Frontal cortex (tissue), 4 donors: ENCODE measurements around the gene MOGAT2. TPM values are rescaled to one million over a fixed set of nuclear protein-coding genes. Genes with fewer than 3 reads are reported as not detected.
"Not testable (repeated sequence)": the region's sequence is repeated elsewhere in the genome, so short reads cannot be mapped to it uniquely, and the experiment has no call there.

ENCODE experiments used
- DNase-seq, 2 donors: peaks; one replicate each; pipeline ENCODE4 v3.0.0; 2012; ENCODE audit warnings: low spot score in 2 of 2
- FAIRE-seq: peaks from 2 replicates; lab custom pipeline; 2012; peaks lifted over from hg19 to GRCh38; lab: Jason Lieb, UNC
- total RNA-seq: library from RNA; depleted of rRNA; stranded (reverse); fragments of >200 nt; gene quantifications from one replicate; pipeline ENCODE4 v1.2.3, GENCODE V29; 2014
- donor health status: control.
- donor health status: control.
- donor health status: control.

MOGAT2 gene
- total RNA-seq, result not detected

DNA sequence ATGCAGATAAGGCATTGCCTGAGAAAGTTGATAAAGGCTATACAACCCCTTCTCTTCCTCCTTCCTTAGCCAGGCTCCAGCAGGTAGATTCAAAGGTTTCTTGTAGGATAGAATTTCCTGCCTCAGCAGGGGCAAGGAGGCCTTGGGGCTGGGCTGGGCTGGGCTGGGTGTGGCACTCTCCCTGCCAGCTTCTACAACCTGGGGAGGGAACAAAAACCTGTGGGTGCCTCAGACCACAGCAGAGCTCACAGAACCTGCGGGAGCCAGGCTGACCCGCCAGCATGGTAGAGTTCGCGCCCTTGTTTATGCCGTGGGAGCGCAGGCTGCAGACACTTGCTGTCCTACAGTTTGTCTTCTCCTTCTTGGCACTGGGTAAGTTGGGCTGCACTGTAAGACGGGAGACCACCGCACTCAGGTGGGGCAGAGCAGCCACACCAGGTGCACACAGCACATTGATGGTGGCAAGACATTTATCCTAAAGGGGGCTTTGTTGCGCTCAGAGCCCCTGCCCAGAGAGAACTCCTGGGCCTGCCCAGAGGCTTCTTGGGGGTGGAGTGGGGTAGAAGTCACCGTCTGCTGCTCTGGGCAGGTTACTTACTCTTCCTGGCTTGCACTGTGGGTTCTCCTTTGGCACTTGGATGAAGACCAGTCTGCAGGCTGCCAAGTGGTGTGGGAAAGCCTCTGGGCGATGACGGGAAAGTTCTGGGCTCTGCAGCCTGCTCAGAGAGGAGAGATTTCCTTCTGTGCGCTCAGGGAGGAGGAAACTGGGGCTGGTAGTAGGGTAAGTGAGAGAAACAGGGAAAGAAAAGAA is at the start of gene MOGAT2:
TSS of gene MOGAT2 (plus strand) at position 231 of the 811 bp plus-strand sequence. CDS start at position 282, 51 bp downstream.
- FAIRE-seq (no peak), DNase-seq (no peak)

GRCh38 chr11:75668451-75669297 is 49.0 kb upstream of the MOGAT2 start, which contains the start of gene MAP6:
TSS of gene MAP6 (minus strand) at chr11:75669038. CDS start at chr11:75668369, 669 bp downstream.
- DNase-seq (peak; percentile 43 to 58), FAIRE-seq (no peak)

- no peak for FAIRE-seq
- DNase-seq, result no peak
Observed at GRCh38 chr11:75673977-75674582, 43.6 kb upstream of the MOGAT2 start.

GRCh38 chr11:75677275-75677674 is 40.4 kb upstream of the MOGAT2 start:
- no peak for DNase-seq
- no peak for FAIRE-seq

GRCh38 chr11:75677909-75678308 is 39.7 kb upstream of the MOGAT2 start:
- FAIRE-seq, result no peak
- DNase-seq, result no peak

DNA sequence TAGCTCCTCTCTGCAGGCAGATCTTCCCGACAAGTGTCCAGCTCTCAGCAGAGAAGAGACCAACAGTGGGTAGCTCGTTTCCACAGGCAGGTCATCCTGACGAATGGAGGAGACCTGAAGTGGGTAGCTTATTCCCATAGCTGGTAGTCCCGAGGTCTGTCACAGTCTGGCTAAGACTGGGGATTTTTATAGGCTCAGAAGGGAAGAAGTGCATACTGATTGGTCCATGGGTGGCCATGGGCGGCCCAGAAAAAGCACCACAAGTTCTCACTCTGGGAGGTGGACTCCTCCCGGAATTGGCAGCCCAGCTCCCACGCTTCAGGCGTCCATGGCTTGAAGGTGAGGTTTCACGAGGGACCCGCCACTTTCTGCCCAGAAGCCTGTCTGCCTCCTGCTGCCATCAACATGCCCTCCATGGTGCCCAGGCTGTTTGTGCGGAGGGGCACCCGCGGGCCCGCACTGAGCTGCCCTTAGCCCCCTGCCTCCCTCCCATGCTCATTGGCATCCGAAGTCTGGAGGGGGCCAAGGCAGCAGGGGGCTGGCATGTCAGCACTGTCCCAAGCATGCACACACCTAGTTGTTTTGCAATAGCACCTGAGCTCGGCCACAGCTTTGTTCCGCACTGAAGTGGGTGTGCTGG is 38.9 kb upstream of the MOGAT2 start:
- DNase-seq (no peak), FAIRE-seq (no peak)

DNA sequence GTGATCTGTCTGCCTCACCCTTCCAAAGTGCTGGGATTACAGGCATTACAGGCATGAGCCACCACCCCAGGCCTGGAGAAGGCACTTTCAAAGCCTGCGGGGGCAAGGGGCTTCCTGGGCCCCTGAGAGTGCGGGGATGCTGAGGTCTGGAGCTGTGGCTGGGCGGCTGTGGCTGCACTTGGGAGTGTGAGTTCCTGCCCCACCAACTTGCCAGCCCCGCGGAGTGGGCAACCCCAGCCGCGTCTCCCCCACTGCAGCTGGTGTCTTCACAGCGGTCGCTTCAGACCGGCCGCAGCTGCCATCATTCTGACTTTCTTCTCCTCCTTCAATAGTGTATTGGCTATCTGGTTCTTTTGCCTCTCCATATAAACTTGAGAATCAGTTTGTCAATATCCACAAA is 38.1 kb upstream of the MOGAT2 start:
- FAIRE-seq (no peak), DNase-seq (no peak)

- FAIRE-seq, DNase-seq: not testable (repeated sequence)
Observed at GRCh38 chr11:75683856-75684255, 33.8 kb upstream of the MOGAT2 start.

DNA sequence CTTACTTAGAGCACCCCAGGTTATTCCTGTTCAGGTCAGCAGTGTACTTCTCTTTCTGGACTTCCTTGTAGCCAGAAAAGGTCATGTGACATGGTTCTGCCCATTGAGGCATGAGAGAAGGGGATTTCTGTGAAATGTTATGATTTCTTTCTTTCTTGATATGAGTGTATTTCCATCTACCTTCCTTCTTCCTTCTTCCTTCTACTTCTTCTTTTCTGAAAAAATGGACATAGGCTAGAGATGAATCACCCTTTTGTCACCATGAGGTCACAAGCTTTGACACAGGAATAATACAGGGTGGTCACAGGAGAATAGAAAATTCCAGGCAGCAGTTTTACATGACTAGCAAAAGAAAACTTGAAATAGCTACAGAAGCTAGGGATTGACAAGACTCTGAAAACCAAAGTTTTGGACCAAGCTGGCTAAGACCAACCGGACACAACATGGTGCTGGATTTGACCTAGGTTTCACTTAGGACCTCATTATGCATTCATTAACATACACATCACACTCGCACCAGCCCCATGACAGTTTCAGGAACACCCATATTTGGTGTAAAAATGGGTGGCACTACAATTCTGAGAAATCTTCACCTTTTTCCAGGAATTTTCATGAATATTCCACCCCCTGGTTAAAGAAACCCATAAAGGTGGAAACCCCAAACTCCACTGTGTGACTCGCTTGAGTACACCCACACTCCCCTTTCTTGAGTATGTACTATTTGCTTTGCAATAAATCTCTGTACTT is 27.6 kb upstream of the MOGAT2 start:
- no peak for DNase-seq
- no peak for FAIRE-seq

DNA sequence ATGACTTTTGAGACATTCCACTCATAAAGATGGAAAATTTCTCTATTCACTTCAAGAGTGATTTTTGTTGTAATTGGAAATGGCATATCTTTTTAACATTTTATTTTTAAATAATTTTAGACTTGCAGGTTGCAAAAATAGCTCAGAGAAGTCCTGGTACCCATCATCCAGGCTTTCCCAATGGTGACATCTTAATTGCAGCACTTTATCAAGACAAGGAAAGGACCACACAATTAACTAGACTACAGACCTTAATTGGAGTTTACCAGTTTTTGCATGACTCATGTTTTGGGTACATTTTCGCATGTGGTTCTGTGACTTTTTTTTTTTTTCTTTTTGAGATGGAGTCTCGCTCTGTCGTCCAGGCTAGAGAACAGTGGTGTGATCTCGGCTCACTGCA is 25.8 kb upstream of the MOGAT2 start:
- FAIRE-seq (no peak), DNase-seq (no peak)

- FAIRE-seq, result no peak
- no peak for DNase-seq
Observed at GRCh38 chr11:75697906-75698581, 19.6 kb upstream of the MOGAT2 start.

DNA sequence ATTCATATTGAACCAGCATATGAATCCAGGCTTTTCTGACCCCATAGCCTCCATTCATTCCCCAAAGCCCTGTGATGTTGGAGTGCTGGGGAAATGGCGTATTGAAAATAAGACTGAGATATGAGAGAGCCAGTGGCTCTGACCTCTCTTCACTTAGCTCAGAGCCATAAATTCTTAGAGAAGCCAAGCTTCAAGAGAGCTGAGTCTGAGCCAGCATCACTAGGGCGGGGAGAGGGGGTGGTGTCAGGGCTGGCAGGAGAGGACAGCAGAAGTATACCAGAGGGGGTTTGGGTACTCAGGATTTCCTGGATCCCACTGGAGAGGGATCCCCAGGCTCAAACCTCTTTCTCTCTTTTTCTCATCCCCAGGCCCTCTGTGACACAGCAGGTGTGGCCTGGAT is 16.7 kb upstream of the MOGAT2 start:
- no peak for FAIRE-seq
- no peak for DNase-seq

GRCh38 chr11:75703695-75704237 is 13.9 kb upstream of the MOGAT2 start:
- DNase-seq (no peak), FAIRE-seq (no peak)

GRCh38 chr11:75705541-75705940 is 12.1 kb upstream of the MOGAT2 start:
- DNase-seq (no peak), FAIRE-seq (no peak)

- FAIRE-seq (no peak), DNase-seq (peak; percentile 33 to 72)
Observed at GRCh38 chr11:75706260-75706729, 11.3 kb upstream of the MOGAT2 start.

GRCh38 chr11:75714211-75714610 is 3.4 kb upstream of the MOGAT2 start:
- FAIRE-seq (no peak), DNase-seq (no peak)

GRCh38 chr11:75715688-75716087 is 1.9 kb upstream of the MOGAT2 start:
- DNase-seq, result no peak
- no peak for FAIRE-seq

- no peak for FAIRE-seq
- no peak for DNase-seq
Observed at GRCh38 chr11:75716659-75717058, 979 bp upstream of the MOGAT2 start.
